Left ventricle myocardium inferior (tissue), 1 donor: ENCODE data around the gene TEAD1. TPM values are rescaled to one million over a fixed set of nuclear protein-coding genes. Genes with fewer than 3 reads are reported as not detected.
"Not testable (repeated sequence)": the region's sequence is repeated elsewhere in the genome, so short reads cannot be mapped to it uniquely, and the experiment has no call there.

Experiments
- DNase-seq: peaks from one replicate; pipeline ENCODE4 v3.0.0-alpha.2; 2020
- H3K27ac ChIP-seq: fragments of 200-600 bp; replicated peaks from 2 replicates; pipeline ENCODE4 v1.8.0; 2021
- H3K27me3 ChIP-seq: fragments of 200-600 bp; 2 replicates; pipeline ENCODE4 v1.8.0; 2021; ENCODE audit warnings: low read depth
- H3K36me3 ChIP-seq: fragments of 200-600 bp; 2 replicates; pipeline ENCODE4 v1.8.0; 2021
- H3K4me1 ChIP-seq: fragments of 200-600 bp; 2 replicates; pipeline ENCODE4 v1.8.0; 2021
- H3K4me3 ChIP-seq: fragments of 200-600 bp; 2 replicates; pipeline ENCODE4 v1.8.0; 2021; ENCODE audit warnings: mild to moderate bottlenecking, moderate library complexity
- H3K9me3 ChIP-seq: fragments of 200-600 bp; replicated peaks from 2 replicates; pipeline ENCODE4 v1.8.0; 2021
- CTCF ChIP-seq: fragments of 200-600 bp; IDR thresholded peaks from 2 replicates; pipeline ENCODE4 v1.8.0; 2021; ENCODE audit warnings: antibody characterized with exemption, mild to moderate bottlenecking, borderline replicate concordance
- intact Hi-C: fragments of 100-400 bp; cut with micrococcal nuclease; formaldehyde crosslinking; loops from one replicate; pipeline ENCODE4 v1.11.0; 2022
- total RNA-seq: library from RNA; stranded (reverse); fragmentation: NEBNext Ultra II Directional; extraction: Animal tissue kit (Norgen Biotek cat#: 25700); gene quantifications from one replicate; pipeline ENCODE4 v1.2.1, GENCODE V29; 2021
- donor health status: DM: no; HTN: yes; CAD: no; lungs with severe emphysema.

Gene TEAD1
- total RNA-seq, 1 donor from 2014 or later, result 121 TPM

GRCh38 chr11:12871788-12872321, 197.6 kb downstream of the TEAD1 start:
- Histone ChIP-seq H3K36me3 (no peaks in the 10 kb centered on the region), H3K4me1 (peaks cover 33% of the 10 kb centered on the region), H3K27ac (no peak overlapping the region), H3K9me3 (no peaks in the 10 kb centered on the region), H3K27me3 (no peaks in the 10 kb centered on the region), H3K4me3 (no peak overlapping the region)
- no peak for TF ChIP-seq CTCF
- no peak for DNase-seq
- intact Hi-C loops, result no loop called here

- no peak overlapping the region for H3K27ac ChIP-seq
- H3K9me3 ChIP-seq, result no peaks in the 10 kb centered on the region
- no peak for TF ChIP-seq CTCF
- H3K36me3 ChIP-seq, result peaks cover 13% of the 10 kb centered on the region
- H3K27me3 ChIP-seq, result no peaks in the 10 kb centered on the region
- no peak overlapping the region for H3K4me3 ChIP-seq
- no peak for DNase-seq
- intact Hi-C loops, result no loop called here
- H3K4me1 ChIP-seq, result peaks cover 17% of the 10 kb centered on the region
Measured at GRCh38 chr11:12876340-12876739, 202.1 kb downstream of the TEAD1 start.

GRCh38 chr11:12876988-12877387, 202.8 kb downstream of the TEAD1 start:
- no peak overlapping the region for H3K4me3 ChIP-seq
- peaks cover 20% of the 10 kb centered on the region for H3K36me3 ChIP-seq
- intact Hi-C loops, result no loop called here
- no peaks in the 10 kb centered on the region for H3K27me3 ChIP-seq
- no peak overlapping the region for H3K27ac ChIP-seq
- H3K9me3 ChIP-seq, result no peaks in the 10 kb centered on the region
- peaks cover 13% of the 10 kb centered on the region for H3K4me1 ChIP-seq
- DNase-seq, result no peak
- no peak for TF ChIP-seq CTCF

GRCh38 chr11:12877508-12877907, 203.3 kb downstream of the TEAD1 start:
- H3K9me3 ChIP-seq, H3K27ac ChIP-seq, DNase-seq, intact Hi-C loops, H3K4me1 ChIP-seq, H3K4me3 ChIP-seq, H3K27me3 ChIP-seq: not testable (repeated sequence)
- H3K36me3 ChIP-seq, result peaks cover 25% of the 10 kb centered on the region

- Histone ChIP-seq H3K27me3 (no peaks in the 10 kb centered on the region), H3K27ac (no peak overlapping the region), H3K4me3 (no peak overlapping the region), H3K36me3 (peaks cover 37% of the 10 kb centered on the region), H3K9me3 (no peaks in the 10 kb centered on the region), H3K4me1 (peaks cover 8% of the 10 kb centered on the region)
- TF ChIP-seq CTCF, result no peak
- DNase-seq, result no peak
- intact Hi-C loops, result loop anchor here (10.0 kb wide), 2 partner anchors 206 to 276 kb away; partner anchors contain the start of gene TEAD1
Measured at GRCh38 chr11:12880327-12880726, 206.1 kb downstream of the TEAD1 start.

GRCh38 chr11:12882670-12883069, 208.4 kb downstream of the TEAD1 start:
- DNase-seq, result no peak
- H3K4me3 ChIP-seq, result no peak overlapping the region
- H3K27me3 ChIP-seq, result no peaks in the 10 kb centered on the region
- no peak overlapping the region for H3K27ac ChIP-seq
- H3K9me3 ChIP-seq, result no peaks in the 10 kb centered on the region
- intact Hi-C loops, result loop anchor here (10.0 kb wide), 2 partner anchors 208 to 278 kb away; partner anchors contain the start of gene TEAD1
- TF ChIP-seq CTCF, result no peak
- H3K4me1 ChIP-seq, result peaks cover 17% of the 10 kb centered on the region
- H3K36me3 ChIP-seq, result peaks cover 37% of the 10 kb centered on the region
